Ureter (tissue), 1 donor: ENCODE measurements around the gene RHCG. TPM values are rescaled to one million over a fixed set of nuclear protein-coding genes. Genes with fewer than 3 reads are reported as not detected.

Source experiments
- DNase-seq: peaks from one replicate; pipeline ENCODE4 v3.0.0-alpha.2; 2020; ENCODE audit warnings: low spot score
- total RNA-seq: library from RNA; stranded (reverse); gene quantifications from one replicate; pipeline ENCODE4 v1.2.4, GENCODE V29; 2023
- donor health status: DM: yes; HTN: yes; CAD: no.

Gene RHCG
- total RNA-seq, 1 donor from 2014 or later, result 1.1 TPM

DNA sequence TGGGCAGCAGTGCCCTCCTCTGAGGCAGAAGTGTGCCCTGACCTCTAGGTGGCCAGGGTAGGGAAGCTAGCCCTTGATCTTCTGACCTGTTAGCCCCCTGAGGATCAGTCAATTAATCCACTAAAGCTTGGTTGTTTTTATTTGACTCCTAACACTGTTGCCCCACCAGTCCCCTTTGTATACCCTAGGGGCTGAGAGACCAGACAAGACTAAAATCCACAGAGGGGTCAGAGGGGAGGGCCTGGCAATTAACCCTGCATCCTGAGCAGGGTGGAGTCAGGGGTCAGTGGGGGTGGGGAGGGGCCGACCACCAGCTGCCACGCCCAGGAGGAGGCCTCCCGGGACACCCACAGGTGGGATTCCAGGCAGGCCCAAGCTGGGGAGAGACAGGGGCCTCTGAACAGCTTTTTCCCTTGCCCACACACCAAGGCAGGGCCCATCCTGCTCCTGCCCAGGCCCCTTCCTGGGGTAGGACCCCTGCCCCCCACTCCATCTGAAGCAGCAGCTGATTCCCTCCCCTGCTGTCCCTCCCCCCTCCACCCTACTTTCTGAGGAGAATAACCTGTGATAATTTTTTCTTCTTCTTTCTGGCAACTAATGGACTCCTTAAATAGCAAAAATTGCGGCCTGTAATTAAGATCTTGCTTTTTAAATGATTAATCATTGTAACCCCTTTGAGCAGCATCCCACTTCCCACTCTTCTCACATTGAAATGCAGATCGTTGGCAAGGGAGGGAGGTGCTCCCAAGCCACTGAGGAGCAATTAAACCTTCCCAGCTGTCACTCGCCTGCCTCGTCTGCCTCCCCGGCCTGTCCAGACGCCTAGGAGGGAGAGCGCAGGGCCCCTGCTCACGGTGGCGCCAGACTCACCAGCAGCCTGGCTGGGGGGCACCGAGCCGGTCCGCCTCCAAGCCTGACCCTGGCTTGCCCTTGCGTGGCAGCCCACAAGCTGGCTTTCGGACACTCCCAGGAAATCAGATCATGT is 51.9 kb downstream of the RHCG start:
- no peak for DNase-seq

DNA sequence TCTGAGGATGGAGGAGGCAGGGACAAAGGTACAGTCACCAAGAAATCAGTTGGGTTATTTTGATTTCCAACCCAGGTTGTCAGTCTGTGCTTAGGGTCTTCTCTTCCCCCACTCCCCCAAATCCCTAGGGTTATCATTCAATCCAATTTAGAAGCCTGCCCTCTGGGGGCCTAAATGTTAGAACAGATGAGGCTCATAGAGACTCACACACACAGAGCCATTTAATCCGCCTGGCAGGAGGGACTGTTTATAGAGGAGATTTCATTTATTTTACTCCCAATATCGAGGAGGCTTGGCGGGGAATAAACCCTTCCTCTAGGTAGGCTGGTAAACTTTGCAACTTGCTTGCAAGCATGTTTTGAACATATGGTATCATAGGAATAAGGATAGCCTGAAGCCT is 52.8 kb downstream of the RHCG start:
- DNase-seq, result no peak

DNA sequence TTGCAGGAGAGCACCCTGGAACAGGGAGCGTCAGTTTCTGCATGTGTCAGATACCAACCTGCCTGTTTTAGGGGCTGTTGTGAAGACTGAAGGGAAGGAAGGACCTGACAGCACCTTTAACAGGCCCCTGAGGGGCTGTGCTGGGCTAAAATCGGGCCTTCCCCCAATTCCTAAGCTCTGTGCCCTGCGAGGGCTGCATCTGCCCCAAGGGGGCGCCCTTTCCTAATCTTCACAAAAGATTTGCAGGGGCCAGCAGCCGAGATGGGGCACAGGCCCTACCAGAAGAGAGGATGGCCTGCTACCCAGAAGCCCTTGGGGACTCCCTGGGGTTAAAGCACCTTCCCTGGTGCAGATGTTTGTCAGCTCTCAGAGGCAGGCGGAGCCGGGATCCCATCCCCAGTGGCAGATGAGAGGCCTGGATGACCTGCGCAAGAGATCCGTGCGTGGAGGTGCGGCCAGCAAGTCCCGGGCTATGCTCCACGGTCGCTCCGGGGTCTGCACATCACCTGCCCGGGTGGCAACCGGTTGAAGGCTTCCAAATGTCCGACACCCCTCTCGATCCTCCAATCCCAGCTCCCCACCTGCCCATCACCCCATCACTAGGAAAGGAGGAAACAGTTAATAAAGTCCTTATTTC is 53.6 kb downstream of the RHCG start:
- no peak for DNase-seq

DNA sequence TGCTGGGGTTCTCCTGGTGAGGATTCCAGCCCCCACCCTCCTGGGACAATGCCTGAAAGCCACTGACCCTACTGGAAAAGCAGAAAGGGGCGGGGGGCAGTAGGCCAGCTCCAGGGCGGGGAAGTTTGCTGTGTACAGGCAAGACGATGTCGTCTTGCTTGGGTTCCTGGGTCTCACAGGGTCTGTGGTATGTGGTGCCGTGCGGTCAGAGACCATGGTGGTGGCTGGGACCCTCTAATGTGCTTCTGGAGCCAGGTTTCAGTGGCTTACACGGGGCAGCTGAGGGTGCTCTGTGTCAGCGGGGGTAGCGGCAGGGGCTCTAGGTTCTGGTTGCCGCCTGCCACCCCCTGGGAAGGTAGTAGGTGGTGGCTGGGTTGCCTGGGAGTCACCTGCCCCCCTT is 54.2 kb downstream of the RHCG start:
- no peak for DNase-seq

DNA sequence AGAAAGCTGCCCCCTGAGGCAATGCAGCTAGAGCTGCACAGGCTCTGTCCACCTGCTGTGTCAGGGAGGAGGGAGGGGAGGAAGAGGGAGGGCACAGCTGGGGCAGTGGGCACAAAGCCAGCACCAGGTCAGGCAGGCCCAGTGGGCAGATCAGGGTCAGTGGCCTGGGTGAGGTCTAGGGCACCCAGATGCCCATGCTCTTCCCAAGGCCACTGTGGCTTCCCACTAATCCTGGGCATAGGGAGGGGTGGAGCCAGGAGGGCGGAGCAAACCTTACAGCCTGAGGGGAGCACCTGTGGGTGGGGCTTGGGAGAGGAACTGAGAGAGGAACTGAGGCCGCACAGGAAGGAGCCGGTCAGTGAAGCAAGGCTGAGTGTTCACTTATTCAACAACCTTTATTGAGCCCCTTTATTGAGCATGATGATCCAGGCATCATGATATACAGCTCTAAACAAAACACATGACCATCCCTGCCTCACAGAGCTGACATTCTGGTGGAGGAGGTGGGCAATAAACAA is 55.0 kb downstream of the RHCG start:
- DNase-seq, result no peak

DNA sequence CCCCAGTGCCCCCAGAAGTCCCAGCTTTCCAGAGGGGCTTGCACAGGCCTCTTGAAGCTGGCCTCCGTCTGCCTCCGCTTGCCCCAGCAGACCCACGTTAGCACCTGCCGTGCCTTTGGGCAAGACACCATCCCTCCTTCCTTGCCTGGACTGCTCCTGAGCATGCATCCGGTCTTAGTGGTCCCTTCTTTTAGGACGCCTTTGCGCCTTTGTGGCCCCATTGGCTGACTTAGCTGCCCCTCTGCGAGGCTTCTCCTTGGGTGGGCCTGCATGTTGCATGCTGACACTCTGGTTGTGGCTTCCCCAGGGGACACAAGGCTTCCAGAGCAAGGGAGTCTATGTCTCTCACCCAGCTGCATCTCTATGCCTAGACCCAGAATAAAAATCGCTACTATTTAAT is 56.6 kb downstream of the RHCG start:
- DNase-seq, result no peak

DNA sequence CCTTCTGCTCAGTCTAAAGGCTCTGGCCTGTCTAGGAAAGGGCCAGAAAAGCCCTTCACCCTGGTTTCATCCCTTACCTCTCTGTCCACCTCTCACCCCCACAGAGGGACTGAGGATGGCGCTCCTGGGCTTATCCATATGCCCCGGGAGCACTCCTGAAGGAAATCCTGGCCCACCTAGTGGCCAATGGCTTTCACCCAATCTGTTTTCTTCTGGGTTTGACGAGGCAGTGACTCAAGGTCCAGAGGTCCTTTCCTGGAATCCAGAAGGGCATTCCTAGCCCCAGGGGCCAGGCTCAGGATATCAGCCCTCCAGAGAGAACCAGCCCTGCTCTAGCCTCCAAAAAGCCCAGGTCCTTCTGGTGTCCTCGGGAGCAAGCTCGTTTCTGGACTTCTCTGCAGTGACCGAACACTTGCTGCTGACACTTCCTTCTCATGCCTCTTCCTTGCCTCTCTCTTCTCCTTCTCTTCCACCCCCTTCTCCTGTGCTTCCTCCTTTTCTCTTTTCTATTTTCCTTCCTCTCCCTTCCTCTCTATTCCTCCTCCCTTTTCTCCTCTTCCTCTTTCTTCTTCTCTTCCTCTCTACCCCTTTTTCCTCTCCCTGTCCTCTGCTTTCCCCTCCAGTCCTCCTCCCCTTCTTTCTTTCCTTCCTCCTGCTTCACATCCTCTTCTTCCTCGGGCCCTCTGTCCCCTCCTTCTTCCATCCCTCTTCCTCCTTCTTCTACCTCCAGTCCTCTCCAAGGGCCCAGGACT is 59.6 kb downstream of the RHCG start:
- no peak for DNase-seq

DNA sequence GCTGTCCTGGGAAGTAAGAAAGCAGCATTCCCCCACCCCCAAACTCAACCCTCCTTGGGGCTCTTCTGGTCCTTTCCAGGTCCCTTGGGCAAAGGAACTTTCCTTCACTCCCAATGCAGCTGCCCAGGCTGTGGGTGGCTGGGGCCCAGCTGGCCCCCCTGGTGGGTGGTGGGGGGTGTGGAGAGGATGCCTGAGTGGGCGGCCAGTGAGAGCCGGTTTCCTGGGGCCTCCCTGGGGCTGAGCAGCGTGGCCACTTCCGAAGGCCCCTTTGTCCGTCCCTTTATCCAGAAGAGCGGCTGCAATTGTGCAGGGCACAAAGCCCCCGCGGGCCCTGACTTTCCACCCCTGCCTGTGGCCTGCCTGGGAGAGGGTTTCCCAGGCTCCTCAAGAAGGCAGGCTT is 61.0 kb downstream of the RHCG start:
- no peak for DNase-seq

DNA sequence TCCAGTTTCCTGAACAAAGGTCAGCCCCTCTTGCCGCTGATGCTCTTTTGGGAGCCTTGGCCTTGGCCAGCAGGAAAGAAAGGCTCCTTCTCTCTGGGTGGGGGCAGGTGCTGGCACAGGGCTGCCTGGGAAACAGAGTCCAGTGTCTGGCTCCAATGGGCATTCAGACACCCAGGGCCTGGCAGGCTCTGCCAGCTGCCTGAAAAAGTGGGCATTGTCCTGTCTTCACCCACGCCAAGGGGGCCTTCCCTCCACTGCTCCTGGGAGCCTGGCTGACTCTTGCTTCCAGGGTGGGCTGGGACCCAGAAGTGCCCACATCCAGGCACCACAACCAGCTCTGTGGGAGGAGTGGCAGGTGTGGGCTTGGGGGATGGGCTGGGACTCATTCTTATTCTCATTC is 62.7 kb downstream of the RHCG start:
- DNase-seq, result no peak

DNA sequence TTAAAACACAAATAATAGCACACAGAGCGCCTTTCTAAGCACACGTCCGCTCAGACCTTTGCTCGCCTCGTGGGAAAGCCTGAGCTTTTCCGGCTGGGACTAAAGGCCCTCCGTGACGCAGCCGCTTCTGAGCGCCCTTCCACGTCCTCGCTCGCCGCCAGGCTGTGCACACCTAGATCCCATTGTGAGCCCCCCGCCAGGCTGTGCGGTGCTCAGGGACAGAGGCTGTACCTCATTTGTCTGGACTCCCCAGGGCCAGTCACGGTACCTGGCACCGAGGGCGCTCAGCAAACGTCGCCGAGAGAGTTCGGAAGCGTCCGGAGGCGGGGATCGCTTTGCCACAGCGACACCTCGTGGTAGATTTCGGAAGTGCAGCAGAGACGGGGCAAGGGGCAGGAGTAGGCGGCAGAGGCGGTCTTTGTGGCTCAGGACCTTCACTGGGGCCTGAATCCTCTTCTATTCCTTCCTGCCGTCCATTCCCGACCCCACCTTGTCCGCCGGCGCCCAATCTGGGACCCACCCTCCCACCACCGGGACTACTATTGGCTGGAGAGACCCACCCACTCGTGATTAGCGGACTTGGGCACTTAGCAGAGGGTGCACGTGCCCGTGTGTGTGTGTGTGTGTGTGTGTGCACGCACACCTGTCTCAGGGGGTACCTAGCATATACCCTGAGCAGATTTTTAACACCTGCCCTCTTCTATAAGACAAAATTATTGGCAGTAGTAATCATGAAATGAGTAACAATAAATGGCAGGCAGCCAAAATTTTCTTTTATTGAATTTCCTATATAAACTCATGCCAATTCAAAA is 65.6 kb downstream of the RHCG start:
- peak; percentile 89 for DNase-seq

DNA sequence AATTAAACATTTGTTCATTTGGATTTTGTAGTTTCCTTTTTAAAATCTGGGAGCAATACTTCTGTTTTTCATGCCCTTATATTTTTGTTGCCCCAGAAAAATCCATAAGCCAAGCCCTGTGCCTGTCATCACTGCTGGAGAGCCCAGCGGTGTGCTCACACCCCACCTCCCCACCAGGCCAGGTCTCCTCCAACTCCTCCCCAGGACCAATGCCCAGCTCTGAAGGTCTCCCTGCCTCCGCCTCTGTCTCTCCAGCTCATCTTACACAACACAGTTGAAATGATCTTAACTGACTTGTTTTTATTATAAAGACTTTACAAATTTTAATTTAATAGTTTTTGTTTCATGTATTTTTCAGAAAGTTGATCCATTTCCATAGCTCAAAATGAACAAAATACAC is 66.4 kb downstream of the RHCG start:
- DNase-seq, result no peak

DNA sequence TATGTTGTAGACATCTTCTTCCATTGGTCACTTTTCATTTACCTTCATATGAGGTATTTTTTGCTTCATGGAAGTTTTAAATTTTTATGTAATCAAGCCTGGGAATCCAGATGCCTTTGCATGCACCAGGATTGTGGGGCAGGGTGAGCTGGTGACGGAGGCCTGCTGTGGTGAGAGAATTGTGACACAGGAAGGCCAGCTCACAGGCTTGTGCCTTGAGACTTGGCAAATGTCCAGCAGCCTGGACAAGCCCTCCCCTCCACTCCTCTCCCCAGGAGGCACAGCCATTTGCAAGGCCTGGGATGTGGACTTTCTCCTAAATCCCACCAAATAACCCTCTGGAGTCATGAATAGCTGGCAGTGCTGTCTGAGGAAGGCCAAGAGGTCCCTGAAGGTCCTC is 67.4 kb downstream of the RHCG start:
- DNase-seq, result no peak

DNA sequence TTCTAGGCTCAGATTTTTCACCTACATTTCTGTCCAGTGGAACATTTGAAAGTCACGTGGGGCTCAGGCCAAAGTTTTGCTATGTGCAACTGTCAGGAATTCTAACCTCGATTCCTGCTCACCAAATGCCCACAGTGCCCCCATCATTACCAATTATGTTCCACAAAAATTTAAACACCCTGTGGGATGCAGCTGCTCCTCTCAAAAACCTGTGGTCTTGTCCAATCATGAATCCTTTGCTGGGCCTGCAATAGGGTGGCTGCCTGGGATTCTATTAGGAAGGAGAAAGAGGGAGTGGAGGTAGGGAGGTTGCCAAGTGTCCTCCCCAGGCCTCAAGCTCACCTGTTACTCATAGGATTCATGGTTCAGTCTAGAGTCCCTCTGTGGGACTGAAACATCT is 68.1 kb downstream of the RHCG start:
- DNase-seq, result no peak

DNA sequence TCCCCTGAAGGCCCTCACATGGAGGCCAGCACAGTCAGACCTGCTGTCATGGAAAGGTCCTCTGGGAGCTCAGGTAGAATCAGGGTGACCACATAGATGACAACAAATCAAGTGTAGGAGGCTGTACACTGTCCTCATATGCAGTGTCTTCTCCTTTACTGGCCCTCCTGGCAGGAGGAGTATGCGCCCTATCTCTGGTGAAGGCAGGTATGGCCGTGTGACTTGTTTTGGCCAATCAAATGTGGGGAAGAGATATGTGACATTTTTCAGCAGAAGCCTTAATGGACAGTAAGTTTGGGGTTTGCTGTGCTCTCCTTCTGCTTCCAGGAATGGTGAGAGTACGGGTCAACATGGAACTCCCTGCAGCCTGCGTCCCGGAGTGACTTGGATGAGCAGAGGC is 69.9 kb downstream of the RHCG start:
- no peak for DNase-seq

DNA sequence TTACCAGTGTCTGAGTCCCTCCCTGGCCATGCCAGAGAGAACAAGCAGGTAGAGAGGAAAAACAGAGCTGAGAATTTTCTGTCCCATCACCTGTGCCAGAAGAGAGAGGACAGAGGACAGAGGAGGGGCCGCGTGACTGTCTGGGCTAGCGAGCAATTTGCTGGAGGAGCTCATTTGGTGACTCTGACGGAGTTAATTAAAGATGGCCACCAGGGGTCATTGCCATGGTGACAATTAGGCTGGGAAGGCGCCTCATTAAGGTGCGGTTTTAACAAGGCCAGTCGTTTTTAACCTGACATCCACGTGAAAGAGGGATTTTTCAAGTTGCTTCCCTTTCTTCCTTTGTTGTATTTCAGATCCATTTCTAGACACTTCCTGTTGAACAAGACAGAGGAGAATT is 72.4 kb downstream of the RHCG start:
- DNase-seq, result no peak

Other genes starting within 250 kb of the RHCG start
- 64.8 TPM for gene POLG, start 161.8 kb downstream of the RHCG start, total RNA-seq
- 0.47 TPM for gene TICRR, start 78.9 kb upstream of the RHCG start, total RNA-seq
- 11.2 TPM for gene KIF7, start 158.9 kb upstream of the RHCG start, total RNA-seq
- gene PLIN1, start 182.8 kb upstream of the RHCG start, total RNA-seq, result 4.6 TPM
- gene PEX11A, start 194.2 kb upstream of the RHCG start, total RNA-seq, result 25.2 TPM
- 0.68 TPM for gene WDR93, start 194.2 kb upstream of the RHCG start, total RNA-seq